PC-3 (cell line): Measurements from ENCODE around the gene KAT7. TPM values are rescaled to one million over a fixed set of nuclear protein-coding genes. Genes with fewer than 3 reads are reported as not detected.

Experiments used
- ATAC-seq: fragments of 200-7000 bp; cut with Tn5 transposase; 2 replicates; pipeline ENCODE4 v1.9.1; 2020; ENCODE audit warnings: mild to moderate bottlenecking, moderate library complexity
- BruUV-seq: library from RNA; stranded (reverse); fragments of 400-500 nt; replicated peaks from 2 replicates; lab custom pipeline; 2021; lab: Mats Ljungman, UMichigan
- CTCF ChIA-PET: fragments of 300-600 bp; sonication (Branson Sonifier 250); formaldehyde crosslinking; loops from one replicate; lab custom pipeline; 2022; ENCODE audit warnings: antibody characterized with exemption; lab: Charles Lee
- POLR2A ChIA-PET: fragments of 300-600 bp; sonication (Branson Sonifier 250); formaldehyde crosslinking; loops from one replicate; lab custom pipeline; 2022; ENCODE audit warnings: antibody characterized with exemption; ENCODE audit not compliant: unreplicated experiment; lab: Charles Lee
- DNase-seq: peaks from one replicate; pipeline ENCODE4 v3.0.0-alpha.2; 2015
- H2AFZ ChIP-seq: fragments of 300-600 bp; sonication (generic); 2 replicates; pipeline ENCODE4 v1.6.0; 2016; ENCODE audit warnings: antibody characterized with exemption, low read length
- H3F3A ChIP-seq: fragments of 300-600 bp; sonication (generic); one replicate; pipeline ENCODE4 v1.6.0; 2017; ENCODE audit warnings: antibody characterized with exemption, low read length, control low read depth, mild to moderate bottlenecking; ENCODE audit not compliant: unreplicated experiment
- H3K27ac ChIP-seq: fragments of 300-600 bp; sonication (generic); 2 replicates; pipeline ENCODE4 v1.5.1; 2016; ENCODE audit warnings: mild to moderate bottlenecking, low read length
- H3K27me3 ChIP-seq: fragments of 300-600 bp; sonication (generic); 2 replicates; pipeline ENCODE4 v1.6.1; 2016; ENCODE audit warnings: low read length, mixed read lengths
- H3K36me3 ChIP-seq: fragments of 300-600 bp; sonication (generic); 2 replicates; pipeline ENCODE4 v1.6.1; 2016; ENCODE audit warnings: low read depth, mixed run types, low read length, mixed read lengths
- H3K4me1 ChIP-seq: fragments of 300-600 bp; sonication (generic); 2 replicates; pipeline ENCODE4 v1.5.1; 2016; ENCODE audit warnings: low read length; ENCODE audit not compliant: insufficient read depth
- H3K4me2 ChIP-seq: fragments of 300-600 bp; sonication (generic); 2 replicates; pipeline ENCODE4 v1.6.0; 2016; ENCODE audit warnings: low read length
- H3K4me3 ChIP-seq: fragments of 300-600 bp; sonication (generic); 2 replicates; pipeline ENCODE4 v1.5.1; 2016; ENCODE audit warnings: mild to moderate bottlenecking, low read length, mixed read lengths
- H3K79me2 ChIP-seq: fragments of 300-600 bp; sonication (generic); 2 replicates; pipeline ENCODE4 v1.6.1; 2017; ENCODE audit warnings: low read length, mixed read lengths
- H3K9ac ChIP-seq: fragments of 300-600 bp; sonication (generic); 2 replicates; pipeline ENCODE4 v1.6.0; 2016; ENCODE audit warnings: mild to moderate bottlenecking, low read length
- H3K9me2 ChIP-seq: fragments of 300-600 bp; sonication (generic); replicated peaks from 2 replicates; pipeline ENCODE4 v1.6.1; 2016; ENCODE audit warnings: mixed run types, low read length, mixed read lengths
- H3K9me3 ChIP-seq: fragments of 300-600 bp; sonication (generic); 2 replicates; pipeline ENCODE4 v1.6.1; 2016; ENCODE audit warnings: low read length, mixed read lengths
- H4K20me1 ChIP-seq: fragments of 300-600 bp; sonication (generic); 2 replicates; pipeline ENCODE4 v1.6.1; 2016; ENCODE audit warnings: low read length, mixed read lengths
- CTCF ChIP-seq: fragments of 300-600 bp; sonication (generic); conservative IDR thresholded peaks from 2 replicates; pipeline ENCODE4 v1.5.1; 2017; ENCODE audit warnings: antibody characterized with exemption, low read depth, mild to moderate bottlenecking, low read length
- EZH2 ChIP-seq: fragments of 300-600 bp; sonication (generic); IDR thresholded peaks from one replicate; pipeline ENCODE4 v1.6.1; 2017; ENCODE audit warnings: antibody characterized with exemption, mild to moderate bottlenecking, low read length; ENCODE audit not compliant: unreplicated experiment
- EZH2phosphoT487 ChIP-seq: fragments of 300-600 bp; sonication (generic); IDR thresholded peaks from 2 replicates; pipeline ENCODE4 v1.6.1; 2018; ENCODE audit warnings: mild to moderate bottlenecking, antibody characterized with exemption, low read length, borderline replicate concordance
- intact Hi-C: fragments of 100-400 bp; cut with micrococcal nuclease; formaldehyde crosslinking; loops from 2 replicates; pipeline ENCODE4 v1.9.0; 2023
- total RNA-seq: library from RNA; depleted of rRNA; stranded (reverse); fragments of >200 nt; gene quantifications from 2 replicates; pipeline ENCODE4 v1.2.3, GENCODE V29; 2014

The KAT7 gene
- total RNA-seq, 1 experiment from 2014 or later, result 39.1 TPM

DNA sequence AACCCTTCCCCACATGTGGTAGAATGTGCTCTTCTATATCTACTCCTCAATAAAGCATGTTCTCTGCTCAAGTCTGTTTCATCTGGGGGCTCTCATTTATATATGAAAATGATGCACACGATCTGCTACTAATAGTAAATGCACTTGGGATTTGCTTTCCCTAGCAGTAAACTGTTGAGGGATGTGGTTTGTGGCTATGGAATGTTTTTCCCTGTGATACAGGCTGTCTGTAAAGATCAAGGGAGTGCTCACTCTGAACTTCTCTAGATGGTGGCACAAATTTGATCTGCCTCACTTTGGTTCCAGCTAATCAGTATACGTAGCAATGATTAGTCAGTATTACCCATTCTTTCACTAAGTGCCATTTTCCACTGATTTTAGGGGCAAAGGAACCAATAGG lies 40.5 kb downstream of the KAT7 start:
- TF ChIP-seq EZH2phosphoT487 (no peak), EZH2 (no peak), CTCF (no peak)
- Histone ChIP-seq H3K36me3 (peaks cover 54% of the 10 kb centered on the region), H2AFZ (no peak overlapping the region), H3K4me3 (no peak overlapping the region), H3K9ac (no peak overlapping the region), H3K27ac (no peak overlapping the region), H3K4me2 (no peak overlapping the region), H3F3A (no peaks in the 10 kb centered on the region), H3K79me2 (no peaks in the 10 kb centered on the region), H3K9me3 (no peaks in the 10 kb centered on the region), H3K9me2 (no peaks in the 10 kb centered on the region), H4K20me1 (no peaks in the 10 kb centered on the region), H3K4me1 (peaks cover 5% of the 10 kb centered on the region; the same call in 1 of the 2 replicates), H3K27me3 (no peaks in the 10 kb centered on the region)
- ATAC-seq, result no peak
- no peak for DNase-seq
- POLR2A ChIA-PET, result no interaction called here
- intact Hi-C loops, result no loop called here
- BruUV-seq, result no TSS peak
- CTCF ChIA-PET, result no interaction called here

DNA sequence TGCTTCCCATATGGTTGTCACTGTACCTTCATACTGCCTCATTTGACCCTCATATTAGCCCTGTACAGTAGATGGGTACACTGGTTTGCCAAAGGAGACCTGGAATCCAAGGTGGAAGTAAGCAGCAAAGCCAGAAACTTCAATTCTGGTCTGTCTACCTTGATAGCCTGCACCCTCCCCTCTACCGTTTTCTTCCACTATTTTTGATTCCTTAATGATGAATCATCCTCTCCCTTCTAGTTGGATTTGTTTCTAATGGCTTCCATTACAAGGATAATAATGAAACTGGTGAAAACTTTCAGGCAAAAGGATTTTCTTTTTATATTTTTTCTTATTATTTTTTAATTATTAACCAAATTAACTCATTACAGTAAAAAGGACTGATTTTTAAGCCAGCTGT lies 42.1 kb downstream of the KAT7 start:
- DNase-seq (peak; percentile 47), ATAC-seq (peak; percentile 49)
- Histone ChIP-seq H3K9me2 (no peaks in the 10 kb centered on the region), H3K9me3 (no peaks in the 10 kb centered on the region), H3F3A (no peaks in the 10 kb centered on the region), H4K20me1 (no peaks in the 10 kb centered on the region), H3K27me3 (no peaks in the 10 kb centered on the region), H2AFZ (no peak overlapping the region), H3K4me2 (no peak overlapping the region), H3K36me3 (peaks cover 38% of the 10 kb centered on the region), H3K4me1 (peaks cover 5% of the 10 kb centered on the region; the same call in 1 of the 2 replicates), H3K4me3 (no peak overlapping the region), H3K9ac (no peak overlapping the region), H3K27ac (no peak overlapping the region), H3K79me2 (no peaks in the 10 kb centered on the region)
- BruUV-seq, result no TSS peak
- CTCF ChIA-PET, result interaction anchor here (0.7 kb wide), 1 partner anchor 59 kb away, joined by 11 read pairs; no protein-coding TSS in a partner anchor
- intact Hi-C loops, result no loop called here
- TF ChIP-seq CTCF (no peak), EZH2phosphoT487 (no peak), EZH2 (no peak)
- POLR2A ChIA-PET, result interaction anchor here (0.6 kb wide), 1 partner anchor 9 kb away, joined by 9 read pairs; no protein-coding TSS in a partner anchor

DNA sequence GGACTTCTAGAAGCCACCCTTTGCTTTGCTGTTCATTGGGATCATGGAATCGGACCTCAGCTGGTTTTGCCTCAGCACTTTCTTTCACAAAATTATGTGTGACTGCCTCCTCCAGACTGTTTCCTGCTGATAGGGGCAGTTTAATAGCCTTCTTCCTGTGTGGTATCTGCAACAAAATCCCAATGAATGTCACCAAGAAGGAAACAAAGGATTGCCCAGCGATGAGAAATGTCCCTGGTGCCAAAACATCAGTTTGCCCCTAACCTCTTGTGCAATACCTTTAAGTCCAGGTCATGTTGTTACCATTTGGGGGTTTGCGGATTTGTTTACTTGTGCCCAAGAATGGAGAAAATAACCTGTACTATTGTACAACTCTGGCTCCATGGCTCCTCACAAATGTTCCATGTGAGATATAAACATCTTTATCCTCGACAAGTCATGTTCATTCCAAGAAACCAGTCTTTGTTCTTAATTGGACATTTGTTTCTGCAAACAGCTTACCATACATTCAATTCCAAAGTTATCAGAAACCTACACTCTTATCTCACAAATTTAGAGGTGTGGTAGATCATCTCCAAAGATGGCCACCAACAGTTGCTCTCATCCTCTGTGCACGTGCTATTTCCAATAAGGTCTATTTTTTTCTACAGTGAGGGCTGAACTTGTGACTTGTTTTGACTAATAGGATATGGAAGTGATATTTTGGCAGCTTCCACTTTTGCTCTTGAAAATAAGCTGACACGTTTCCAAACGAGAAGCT lies 44.5 kb downstream of the KAT7 start:
- no peaks in the 10 kb centered on the region for H4K20me1 ChIP-seq
- H3F3A ChIP-seq, result no peaks in the 10 kb centered on the region
- H3K4me3 ChIP-seq, result no peak overlapping the region
- H3K27ac ChIP-seq, result no peak overlapping the region
- H3K9me2 ChIP-seq, result no peaks in the 10 kb centered on the region
- H3K36me3 ChIP-seq, result peaks cover 17% of the 10 kb centered on the region
- BruUV-seq, result no TSS peak
- no peaks in the 10 kb centered on the region for H3K9me3 ChIP-seq
- H3K4me1 ChIP-seq, result peaks cover 5% of the 10 kb centered on the region; the same call in 1 of the 2 replicates
- H3K27me3 ChIP-seq, result no peaks in the 10 kb centered on the region
- intact Hi-C loops, result no loop called here
- H3K9ac ChIP-seq, result no peak overlapping the region
- DNase-seq (no peak), ATAC-seq (no peak)
- H3K79me2 ChIP-seq, result no peaks in the 10 kb centered on the region
- ChIA-PET CTCF (no interaction called here), POLR2A (interaction anchor here (0.6 kb wide), 1 partner anchor 129 kb away, joined by 4 read pairs; no protein-coding TSS in a partner anchor)
- H3K4me2 ChIP-seq, result no peak overlapping the region
- TF ChIP-seq CTCF (no peak), EZH2 (no peak), EZH2phosphoT487 (no peak)
- H2AFZ ChIP-seq, result no peak overlapping the region
